ENCODE data around the gene XKR8. TPM values are rescaled to one million over a fixed set of nuclear protein-coding genes. Genes with fewer than 3 reads are reported as not detected.

XKR8 gene
- total RNA-seq, 2 experiments from 2014 or later = 5.2 to 6.6 TPM

DNA sequence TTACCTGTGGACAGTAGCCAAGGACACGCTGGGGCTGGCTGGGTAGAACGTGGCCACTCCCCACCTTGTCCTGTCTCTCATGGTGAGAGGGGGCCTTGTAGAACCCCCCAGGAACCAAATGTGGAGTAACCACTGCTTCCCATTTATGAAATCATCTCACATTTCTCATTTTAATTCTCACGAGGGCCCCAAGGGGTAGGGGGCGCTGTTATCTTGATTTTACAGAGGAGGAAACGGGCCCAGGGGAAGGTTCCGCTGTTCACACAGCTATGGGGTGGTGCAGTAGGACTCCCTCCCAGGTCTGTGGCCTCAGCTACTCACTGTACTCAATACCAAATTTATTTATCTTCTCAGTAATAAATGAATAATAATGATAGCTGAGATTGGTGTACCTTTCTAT, 19.5 kb upstream of the XKR8 start:
- Mint-ChIP-seq H3K27ac (peak overlapping the region; percentile 53), H3K9me3 (ENCODE audit: low read depth) (no peaks in the 10 kb centered on the region), H3K4me3 (no peak overlapping the region), H3K4me1 (peaks cover 38% of the 10 kb centered on the region), H3K27me3 (peaks cover 2% of the 10 kb centered on the region), H3K36me3 (no peaks in the 10 kb centered on the region)
- CTCF ChIA-PET = interaction anchor here (1.0 to 4.5 kb wide), 15 partner anchors 8 to 306 kb away, joined by 3 to 25 read pairs (median 4); partner anchors contain the start of gene XKR8
- peak; percentile 75 for ATAC-seq
- peak; percentile 81 for DNase-seq

DNA sequence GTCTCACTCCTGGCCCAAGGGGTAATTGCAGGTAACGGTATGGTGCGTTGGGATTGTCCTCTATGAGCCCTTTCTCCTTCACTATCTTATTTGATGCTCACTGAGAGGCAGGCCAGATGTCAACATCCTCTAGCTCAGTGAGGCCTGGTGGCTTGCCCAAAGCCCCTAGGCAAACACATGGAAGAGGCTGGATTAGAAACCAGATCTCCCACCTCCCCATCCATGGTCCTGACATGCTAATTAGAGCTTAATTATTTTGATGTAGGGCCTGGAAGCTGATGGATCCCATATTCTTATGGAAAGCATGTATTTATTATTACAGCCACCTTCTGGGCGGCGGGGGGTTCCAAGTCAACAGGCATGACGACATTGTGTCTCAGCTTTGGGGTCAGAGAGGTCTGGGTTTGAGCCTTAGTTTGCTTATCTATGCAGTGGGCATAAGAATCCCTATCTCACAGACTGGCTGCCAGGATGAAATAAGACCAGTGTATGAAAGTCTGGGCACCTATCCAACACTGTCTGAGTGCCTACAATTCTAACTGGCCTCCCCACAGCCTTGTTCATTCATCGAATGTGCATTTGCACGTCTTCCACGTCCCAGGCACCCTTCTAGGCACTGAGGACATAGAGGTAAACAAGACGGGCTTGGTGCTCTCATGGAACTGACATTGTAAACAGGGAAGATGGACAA, 18.8 kb upstream of the XKR8 start:
- Mint-ChIP-seq H3K27ac (no peak overlapping the region), H3K36me3 (no peaks in the 10 kb centered on the region), H3K9me3 (ENCODE audit: low read depth) (no peaks in the 10 kb centered on the region), H3K4me3 (no peak overlapping the region), H3K27me3 (no peaks in the 10 kb centered on the region), H3K4me1 (peaks cover 32% of the 10 kb centered on the region)
- no peak for ATAC-seq
- CTCF ChIA-PET = interaction anchor here (1.0 to 4.5 kb wide), 11 partner anchors 8 to 306 kb away, joined by 3 to 25 read pairs (median 4); partner anchors contain the start of gene XKR8
- no peak for DNase-seq

DNA sequence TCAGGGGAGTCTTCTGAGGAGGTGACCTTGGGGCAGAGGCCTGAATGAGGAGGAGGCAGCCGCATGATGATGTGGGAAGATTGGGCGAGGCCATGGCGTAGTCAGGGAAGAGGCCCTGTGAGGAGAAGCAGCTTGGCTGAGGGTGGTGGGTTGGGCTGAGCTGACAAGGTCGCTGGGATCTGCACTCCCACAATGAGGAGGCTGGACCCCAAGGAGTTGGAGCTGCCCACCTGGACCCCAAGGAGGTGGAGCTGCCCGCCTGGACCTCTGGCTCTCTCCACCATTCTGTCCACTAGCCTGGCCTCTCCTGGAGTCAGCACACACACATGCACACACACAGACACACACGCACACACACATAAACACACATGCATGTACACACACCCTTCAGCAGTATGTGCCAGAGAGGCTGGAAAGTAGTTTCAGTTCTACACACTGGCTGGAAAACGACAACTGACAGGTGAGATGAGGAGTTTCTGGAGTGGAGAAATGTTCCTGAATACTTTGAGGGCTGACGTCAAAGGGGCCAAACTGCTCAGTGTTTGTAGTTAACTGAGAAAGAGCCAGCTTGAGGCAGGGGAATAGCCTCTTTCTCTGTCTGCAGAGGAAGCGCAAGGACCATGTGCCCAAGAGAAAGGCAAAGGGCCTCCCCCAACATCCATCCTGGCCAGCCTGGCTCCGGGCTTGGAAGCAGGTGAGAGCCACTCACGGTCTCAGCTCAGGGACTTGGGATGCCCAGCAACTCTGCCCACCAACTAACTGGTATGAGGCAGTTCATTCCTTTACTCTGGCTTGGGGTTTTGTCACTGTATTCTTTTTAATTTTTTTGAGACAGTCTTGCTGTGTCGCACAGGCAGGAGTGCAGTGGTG, 17.9 kb upstream of the XKR8 start:
- Mint-ChIP-seq H3K27ac (no peak overlapping the region), H3K4me3 (no peak overlapping the region), H3K36me3 (no peaks in the 10 kb centered on the region), H3K9me3 (ENCODE audit: low read depth) (no peaks in the 10 kb centered on the region), H3K27me3 (no peaks in the 10 kb centered on the region), H3K4me1 (peaks cover 32% of the 10 kb centered on the region)
- CTCF ChIA-PET = interaction anchor here (2.0 to 2.5 kb wide), 2 partner anchors 26 to 149 kb away, joined by 4 to 10 read pairs; no protein-coding TSS in a partner anchor
- DNase-seq = no peak
- no peak for ATAC-seq

DNA sequence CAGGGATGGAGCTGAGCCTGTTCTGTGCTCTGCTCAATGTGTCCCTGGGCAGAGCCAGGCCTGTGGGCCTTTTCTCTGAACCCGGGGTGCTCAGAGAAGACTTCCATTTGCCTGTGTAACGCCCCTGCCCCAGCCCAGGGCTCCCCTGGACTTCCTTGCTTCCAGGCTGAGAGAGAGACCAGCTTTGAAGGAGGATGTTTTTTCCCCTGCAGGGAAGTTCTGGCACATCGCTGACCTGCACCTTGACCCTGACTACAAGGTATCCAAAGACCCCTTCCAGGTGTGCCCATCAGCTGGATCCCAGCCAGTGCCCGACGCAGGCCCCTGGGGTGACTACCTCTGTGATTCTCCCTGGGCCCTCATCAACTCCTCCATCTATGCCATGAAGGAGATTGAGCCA, 14.8 kb upstream of the XKR8 start:
- Mint-ChIP-seq H3K4me3 (no peak overlapping the region), H3K27ac (no peak overlapping the region), H3K9me3 (ENCODE audit: low read depth) (no peaks in the 10 kb centered on the region), H3K4me1 (peaks cover 19% of the 10 kb centered on the region), H3K36me3 (no peaks in the 10 kb centered on the region), H3K27me3 (no peaks in the 10 kb centered on the region)
- DNase-seq (no peak), ATAC-seq (no peak)
- CTCF ChIA-PET = interaction anchor here (1.4 to 3.6 kb wide), 3 partner anchors 14 to 87 kb away, joined by 4 to 11 read pairs (median 4); partner anchors contain the start of gene XKR8

DNA sequence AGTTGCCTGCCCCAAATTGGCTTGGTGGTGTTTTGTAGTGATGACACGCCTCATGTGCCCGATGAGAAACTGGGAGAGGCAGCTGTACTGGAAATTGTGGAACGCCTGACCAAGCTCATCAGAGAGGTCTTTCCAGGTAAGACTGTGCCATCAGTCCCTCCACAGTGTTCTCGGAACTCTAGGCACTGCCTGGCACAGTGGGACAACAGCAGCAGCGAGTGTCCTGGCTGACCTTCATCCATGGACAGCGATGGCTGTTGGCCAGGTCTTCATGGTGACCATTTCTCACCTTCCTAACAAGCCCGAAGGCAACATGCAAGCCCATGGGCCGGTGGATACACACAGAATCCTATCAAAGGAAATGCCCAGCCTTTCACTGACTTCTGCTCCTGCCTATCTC, 10.7 kb upstream of the XKR8 start:
- Mint-ChIP-seq H3K36me3 (no peaks in the 10 kb centered on the region), H3K9me3 (ENCODE audit: low read depth) (no peaks in the 10 kb centered on the region), H3K27ac (no peak overlapping the region), H3K27me3 (peaks cover 5% of the 10 kb centered on the region), H3K4me3 (no peak overlapping the region), H3K4me1 (peaks cover 2% of the 10 kb centered on the region)
- DNase-seq (no peak), ATAC-seq (no peak)
- CTCF ChIA-PET = interaction anchor here (1.0 kb wide), 1 partner anchor 91 kb away, joined by 4 read pairs; no protein-coding TSS in a partner anchor

DNA sequence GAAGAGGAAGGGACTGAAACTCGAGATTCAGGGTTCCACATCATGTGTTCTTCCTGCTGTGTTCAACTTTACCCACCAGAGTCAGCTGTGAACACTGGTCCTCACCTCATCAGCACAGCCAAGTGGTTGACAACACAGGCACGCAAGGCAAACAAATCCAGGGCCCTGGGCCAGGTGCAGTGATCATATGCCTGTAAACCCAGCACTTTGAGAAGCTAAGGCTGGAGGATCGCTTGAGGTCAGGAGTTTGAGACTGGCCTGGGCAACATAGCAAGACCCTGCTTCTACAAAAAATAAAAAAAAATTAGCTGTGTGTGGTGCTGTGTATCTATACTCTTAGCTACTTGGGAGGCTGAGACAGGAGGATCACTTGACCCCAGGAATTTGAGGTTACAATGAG, 8.4 kb upstream of the XKR8 start:
- H3K27me3 Mint-ChIP-seq = peaks cover 5% of the 10 kb centered on the region
- CTCF ChIA-PET = interaction anchor here (1.2 to 1.6 kb wide), 5 partner anchors 9 to 258 kb away, joined by 4 to 7 read pairs (median 4); partner anchors contain the start of gene XKR8
- no peak for ATAC-seq

DNA sequence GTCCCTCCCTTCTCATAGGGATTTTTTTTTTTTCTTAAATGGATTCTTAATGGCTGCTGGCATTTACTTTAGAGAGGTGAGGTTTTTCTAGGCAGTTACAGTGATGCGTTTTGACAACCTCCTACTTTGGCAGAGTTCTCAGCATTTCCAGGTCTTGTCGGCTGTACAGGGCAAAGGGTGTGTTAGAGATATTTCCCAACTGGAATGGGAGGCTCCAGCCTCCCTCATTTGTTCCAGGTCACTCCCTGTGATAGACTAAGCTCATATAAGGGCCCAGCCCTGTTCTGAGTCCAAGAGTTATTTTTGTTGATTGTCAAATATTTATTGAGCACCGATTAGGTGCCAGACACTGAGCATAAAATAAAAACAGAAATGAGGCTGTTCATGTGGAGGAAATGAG, 7.6 kb upstream of the XKR8 start:
- DNase-seq (no peak), ATAC-seq (no peak)
- H3K36me3 Mint-ChIP-seq = no peaks in the 10 kb centered on the region
- CTCF ChIA-PET = interaction anchor here (1.0 to 1.6 kb wide), 5 partner anchors 8 to 95 kb away, joined by 3 to 7 read pairs (median 4); partner anchors contain the start of gene XKR8
- no peak overlapping the region for H3K27ac Mint-ChIP-seq
- peaks cover 5% of the 10 kb centered on the region for H3K27me3 Mint-ChIP-seq
- no peak overlapping the region for H3K4me3 Mint-ChIP-seq
- H3K4me1 Mint-ChIP-seq = no peaks in the 10 kb centered on the region
- H3K9me3 Mint-ChIP-seq (ENCODE audit: low read depth) = no peaks in the 10 kb centered on the region

More for the DNA sequence above, 8.4 kb upstream of the XKR8 start:
- H3K4me1 Mint-ChIP-seq = no peaks in the 10 kb centered on the region
- H3K9me3 Mint-ChIP-seq (ENCODE audit: low read depth) = no peaks in the 10 kb centered on the region
- H3K36me3 Mint-ChIP-seq = no peaks in the 10 kb centered on the region
- DNase-seq = no peak
- H3K4me3 Mint-ChIP-seq = no peak overlapping the region
- H3K27ac Mint-ChIP-seq = no peak overlapping the region

DNA sequence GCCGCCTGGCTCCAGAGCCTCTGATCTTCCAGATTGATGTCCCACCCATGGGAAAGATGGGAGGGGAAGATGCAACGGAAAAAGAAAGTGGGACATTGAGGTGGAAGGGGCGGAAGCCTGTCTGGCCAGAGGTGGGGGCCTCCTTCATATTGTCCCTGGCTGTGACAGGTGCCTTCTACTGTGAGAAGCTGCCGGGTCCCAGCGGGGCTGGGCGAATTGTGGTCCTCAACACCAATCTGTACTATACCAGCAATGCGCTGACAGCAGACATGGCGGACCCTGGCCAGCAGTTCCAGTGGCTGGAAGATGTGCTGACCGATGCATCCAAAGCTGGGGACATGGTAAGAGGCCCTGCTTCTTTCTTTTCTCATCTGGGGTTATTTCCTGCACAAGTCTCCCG, 5.6 kb upstream of the XKR8 start:
- ATAC-seq = no peak
- CTCF ChIA-PET = interaction anchor here (1.3 kb wide), 1 partner anchor 96 kb away, joined by 3 read pairs; no protein-coding TSS in a partner anchor
- no peak for DNase-seq
- no peak overlapping the region for H3K4me3 Mint-ChIP-seq
- H3K36me3 Mint-ChIP-seq = no peaks in the 10 kb centered on the region
- no peak overlapping the region for H3K27ac Mint-ChIP-seq
- no peaks in the 10 kb centered on the region for H3K4me1 Mint-ChIP-seq
- no peaks in the 10 kb centered on the region for H3K9me3 Mint-ChIP-seq (ENCODE audit: low read depth)
- peaks cover 5% of the 10 kb centered on the region for H3K27me3 Mint-ChIP-seq

DNA sequence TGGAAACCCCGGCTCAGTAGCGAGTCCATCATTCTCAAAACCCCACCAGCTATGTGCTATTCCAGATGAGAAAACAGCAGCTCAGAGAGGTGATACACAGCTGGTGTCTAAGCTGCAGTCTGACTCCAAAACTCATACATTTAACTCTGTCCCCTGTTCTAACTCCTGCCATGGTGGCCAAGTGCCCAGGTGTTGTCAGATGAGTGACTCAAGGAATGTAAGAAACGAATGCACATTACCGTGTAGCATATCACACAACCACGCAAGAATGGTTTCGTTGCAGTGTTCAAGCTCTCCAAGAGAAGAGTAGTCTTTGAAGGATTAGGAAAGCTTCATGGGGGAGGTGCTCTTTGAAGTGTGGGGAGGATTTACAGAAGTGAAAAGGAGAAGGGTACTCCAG, 4.7 kb upstream of the XKR8 start:
- H3K4me3 Mint-ChIP-seq = no peak overlapping the region

DNA sequence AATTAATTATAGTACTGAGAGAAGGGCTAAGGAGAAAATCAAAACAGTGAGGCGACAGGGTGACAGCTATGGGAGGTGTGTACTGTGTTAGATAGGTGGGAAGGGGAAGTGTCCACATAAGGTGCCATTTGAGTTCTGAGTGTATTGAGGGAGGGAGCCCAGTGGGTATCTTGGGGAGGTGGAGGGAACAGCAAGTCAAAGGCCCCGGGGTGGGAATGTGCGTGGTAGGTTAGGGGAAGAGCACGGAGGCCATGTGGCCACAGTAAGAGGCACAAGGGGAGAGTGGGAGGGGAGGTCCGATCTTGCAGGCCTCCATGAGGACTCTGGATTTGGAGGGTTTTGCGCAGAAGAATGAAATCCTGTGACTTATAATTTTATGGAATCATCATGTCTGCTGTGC, 3.0 kb upstream of the XKR8 start:
- CTCF ChIA-PET = interaction anchor here (2.6 kb wide), 1 partner anchor 100 kb away, joined by 8 read pairs; no protein-coding TSS in a partner anchor
- Mint-ChIP-seq H3K4me1 (peaks cover 14% of the 10 kb centered on the region), H3K9me3 (ENCODE audit: low read depth) (no peaks in the 10 kb centered on the region), H3K27me3 (peaks cover 5% of the 10 kb centered on the region), H3K36me3 (no peaks in the 10 kb centered on the region), H3K4me3 (no peak overlapping the region), H3K27ac (no peak overlapping the region)
- DNase-seq (no peak), ATAC-seq (no peak)

More for the DNA sequence above, 4.7 kb upstream of the XKR8 start:
- no peaks in the 10 kb centered on the region for H3K36me3 Mint-ChIP-seq
- ATAC-seq (no peak), DNase-seq (no peak)
- no peak overlapping the region for H3K27ac Mint-ChIP-seq
- H3K27me3 Mint-ChIP-seq = peaks cover 5% of the 10 kb centered on the region
- CTCF ChIA-PET = interaction anchor here (0.6 to 0.9 kb wide), 2 partner anchors 15 to 89 kb away, joined by 3 to 4 read pairs; no protein-coding TSS in a partner anchor
- H3K4me1 Mint-ChIP-seq = peaks cover 4% of the 10 kb centered on the region
- H3K9me3 Mint-ChIP-seq (ENCODE audit: low read depth) = no peaks in the 10 kb centered on the region

DNA sequence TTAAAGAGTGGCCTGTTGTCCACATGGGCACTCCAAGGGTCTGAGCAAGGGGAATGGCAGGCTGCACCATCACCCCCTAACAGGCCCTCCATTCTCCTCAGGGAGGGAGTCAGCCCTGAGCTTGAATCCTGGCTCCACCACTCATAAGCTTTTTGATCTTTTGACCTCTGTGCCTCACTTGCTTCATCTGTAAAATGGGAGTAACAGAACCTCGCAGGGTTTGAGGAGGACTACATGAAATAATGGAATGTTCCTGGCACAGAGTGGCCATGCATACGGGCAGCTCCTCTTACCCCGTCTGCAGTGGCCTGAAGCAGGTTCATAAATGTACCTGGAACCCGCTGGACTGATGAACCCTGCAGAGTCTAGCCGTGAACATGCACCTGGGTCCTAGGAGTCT, 2.1 kb upstream of the XKR8 start:
- H3K4me1 Mint-ChIP-seq = peaks cover 14% of the 10 kb centered on the region
- CTCF ChIA-PET = interaction anchor here (2.6 kb wide), 1 partner anchor 100 kb away, joined by 8 read pairs; no protein-coding TSS in a partner anchor
- no peak overlapping the region for H3K27ac Mint-ChIP-seq
- peaks cover under 1% of the 10 kb centered on the region for H3K36me3 Mint-ChIP-seq
- peaks cover 5% of the 10 kb centered on the region for H3K27me3 Mint-ChIP-seq
- no peak for DNase-seq
- no peak overlapping the region for H3K4me3 Mint-ChIP-seq
- no peak for ATAC-seq
- H3K9me3 Mint-ChIP-seq (ENCODE audit: low read depth) = no peaks in the 10 kb centered on the region

DNA sequence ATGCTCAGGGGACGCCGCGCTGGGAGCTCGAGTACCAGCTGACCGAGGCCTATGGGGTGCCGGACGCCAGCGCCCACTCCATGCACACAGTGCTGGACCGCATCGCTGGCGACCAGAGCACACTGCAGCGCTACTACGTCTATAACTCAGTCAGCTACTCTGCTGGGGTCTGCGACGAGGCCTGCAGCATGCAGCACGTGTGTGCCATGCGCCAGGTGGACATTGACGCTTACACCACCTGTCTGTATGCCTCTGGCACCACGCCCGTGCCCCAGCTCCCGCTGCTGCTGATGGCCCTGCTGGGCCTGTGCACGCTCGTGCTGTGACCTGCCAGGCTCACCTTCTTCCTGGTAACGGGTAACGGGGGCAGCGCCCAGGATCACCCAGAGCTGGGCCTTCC, 1.3 kb upstream of the XKR8 start:
- H3K4me3 Mint-ChIP-seq = peak overlapping the region; percentile 77
- peaks cover 17% of the 10 kb centered on the region for H3K4me1 Mint-ChIP-seq
- peaks cover 2% of the 10 kb centered on the region for H3K36me3 Mint-ChIP-seq
- no peaks in the 10 kb centered on the region for H3K9me3 Mint-ChIP-seq (ENCODE audit: low read depth)
- H3K27me3 Mint-ChIP-seq = no peaks in the 10 kb centered on the region
- CTCF ChIA-PET = interaction anchor here (1.3 to 2.6 kb wide), 5 partner anchors 13 to 101 kb away, joined by 3 to 11 read pairs (median 6); no protein-coding TSS in a partner anchor
- ATAC-seq (no peak), DNase-seq (no peak)
- no peak overlapping the region for H3K27ac Mint-ChIP-seq

Data from activated CD8-positive, alpha-beta memory T cell treated with anti-CD3 and anti-CD28 coated beads, Interleukin-2, amount 10 ng/mL, durations not matched to agents 7 days and 5 days (primary cell).